T-helper 2 cell (primary cell): ENCODE data around the gene RPS3.
"Not testable (repeated sequence)": the region's sequence is repeated elsewhere in the genome, so short reads cannot be mapped to it uniquely, and the experiment has no call there.

Experiments used
- DNase-seq, 5 experiments: peaks; one replicate each; pipeline versions ENCODE4 v3.0.0 to v3.0.0-alpha.2; 2012 to 2022

RPS3 gene

GRCh38 chr11:75380716-75381420 is 18.4 kb upstream of the RPS3 start:
- no peak for DNase-seq

GRCh38 chr11:75383246-75383645 is 16.1 kb upstream of the RPS3 start:
- peak in 2 of 5 experiments; percentile 23 to 64 for DNase-seq

- DNase-seq, result peak; percentile 55 to 71 (median 67)
Observed at GRCh38 chr11:75384438-75385080, 14.8 kb upstream of the RPS3 start.

- no peak for DNase-seq
Observed at GRCh38 chr11:75386942-75387630, 12.2 kb upstream of the RPS3 start.

GRCh38 chr11:75387736-75388294 is 11.5 kb upstream of the RPS3 start:
- no peak for DNase-seq

- peak in 4 of 5 experiments; percentile 41 to 82 (median 52) for DNase-seq
Observed at GRCh38 chr11:75388386-75389275, 10.7 kb upstream of the RPS3 start.

GRCh38 chr11:75389276-75389605 is 10.1 kb upstream of the RPS3 start:
- peak in 1 of 5 experiments; percentile 64 for DNase-seq

GRCh38 chr11:75389925-75390324 is 9.4 kb upstream of the RPS3 start:
- DNase-seq, result no peak

GRCh38 chr11:75394085-75394840 is 5.1 kb upstream of the RPS3 start:
- no peak for DNase-seq

- no peak for DNase-seq
Observed at GRCh38 chr11:75398906-75399305, 412 bp upstream of the RPS3 start.

- DNase-seq, result peak in 2 of 5 experiments; percentile 6 to 38
Observed at GRCh38 chr11:75400146-75400865, 988 bp downstream of the RPS3 start.

- DNase-seq, result no peak
Observed at GRCh38 chr11:75402002-75402773, 2.9 kb downstream of the RPS3 start.

- DNase-seq, result no peak
Observed at GRCh38 chr11:75403037-75403436, 3.7 kb downstream of the RPS3 start.

GRCh38 chr11:75403983-75404658 is 4.8 kb downstream of the RPS3 start:
- no peak for DNase-seq

GRCh38 chr11:75406338-75406777 is 7.0 kb downstream of the RPS3 start:
- peak in 1 of 5 experiments; percentile 11 for DNase-seq

GRCh38 chr11:75408957-75409219 is 9.6 kb downstream of the RPS3 start:
- no peak for DNase-seq

- not testable (repeated sequence) for DNase-seq
Observed at GRCh38 chr11:75409971-75410370, 10.7 kb downstream of the RPS3 start.

GRCh38 chr11:75413146-75413545 is 13.8 kb downstream of the RPS3 start:
- not testable (repeated sequence) for DNase-seq

- no peak for DNase-seq
Observed at GRCh38 chr11:75413864-75414263, 14.5 kb downstream of the RPS3 start.
